ENCODE measurements around the gene ENTPD3. TPM values are rescaled to one million over a fixed set of nuclear protein-coding genes. Genes with fewer than 3 reads are reported as not detected.

The ENTPD3 gene
- total and polyA plus RNA-seq, 8 donors = 0.93 to 3.8 (median 2.5) TPM; not detected in 4

- WGBS, 5 donors = 92 to 98% (median 93%) methylated on average over 1 of the region's 1 CpG
- H3K27me3 ChIP-seq = no peaks in the 10 kb centered on the region
- intact Hi-C loops (cut with DNase I; ENCODE audit: low total_unique reads) = no loop called here
- no peak for TF ChIP-seq POLR2AphosphoS5 (IDR thresholded peaks at IDR 0.05)
- TF ChIP-seq EP300 (IDR thresholded peaks at IDR 0.05) = no peak
- TF ChIP-seq, protein P1, sequence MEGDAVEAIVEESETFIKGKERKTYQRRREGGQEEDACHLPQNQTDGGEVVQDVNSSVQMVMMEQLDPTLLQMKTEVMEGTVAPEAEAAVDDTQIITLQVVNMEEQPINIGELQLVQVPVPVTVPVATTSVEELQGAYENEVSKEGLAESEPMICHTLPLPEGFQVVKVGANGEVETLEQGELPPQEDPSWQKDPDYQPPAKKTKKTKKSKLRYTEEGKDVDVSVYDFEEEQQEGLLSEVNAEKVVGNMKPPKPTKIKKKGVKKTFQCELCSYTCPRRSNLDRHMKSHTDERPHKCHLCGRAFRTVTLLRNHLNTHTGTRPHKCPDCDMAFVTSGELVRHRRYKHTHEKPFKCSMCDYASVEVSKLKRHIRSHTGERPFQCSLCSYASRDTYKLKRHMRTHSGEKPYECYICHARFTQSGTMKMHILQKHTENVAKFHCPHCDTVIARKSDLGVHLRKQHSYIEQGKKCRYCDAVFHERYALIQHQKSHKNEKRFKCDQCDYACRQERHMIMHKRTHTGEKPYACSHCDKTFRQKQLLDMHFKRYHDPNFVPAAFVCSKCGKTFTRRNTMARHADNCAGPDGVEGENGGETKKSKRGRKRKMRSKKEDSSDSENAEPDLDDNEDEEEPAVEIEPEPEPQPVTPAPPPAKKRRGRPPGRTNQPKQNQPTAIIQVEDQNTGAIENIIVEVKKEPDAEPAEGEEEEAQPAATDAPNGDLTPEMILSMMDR (IDR thresholded peaks at IDR 0.05) = no peak
- no peak for TF ChIP-seq POLR2A (IDR thresholded peaks at IDR 0.05)
- DNase-seq = no peak
- H3K9me3 ChIP-seq = peaks cover 0 to 5% (median 0%) of the 10 kb centered on the region in 4 donors
- no peak overlapping the region for H3K27ac ChIP-seq
- no peak overlapping the region for H3K4me3 ChIP-seq
- no peaks in the 10 kb centered on the region for H3K36me3 ChIP-seq
- H3K4me1 ChIP-seq = no peaks in the 10 kb centered on the region
These were observed 17.3 kb upstream of the ENTPD3 start for GRCh38 chr3:40369716-40370115.

DNA sequence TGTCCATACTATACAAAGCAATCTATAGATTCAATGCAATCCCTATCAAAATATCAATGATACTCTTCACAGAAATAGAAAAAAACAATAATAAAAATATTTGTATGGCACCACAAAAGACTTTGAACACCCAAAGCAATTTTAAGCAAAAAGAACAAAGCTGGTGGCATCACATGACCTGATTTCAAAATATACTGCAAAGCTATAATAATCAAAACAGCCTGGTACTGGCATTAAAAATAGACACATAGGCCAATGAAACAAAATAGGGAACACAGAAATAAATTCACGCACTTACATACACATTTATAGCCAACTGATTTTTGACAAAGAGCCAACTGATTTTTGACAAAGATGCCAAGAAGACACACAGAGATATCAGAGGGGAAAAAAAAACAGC, 9.2 kb upstream of the ENTPD3 start:
- no peak overlapping the region for H3K27ac ChIP-seq
- H3K36me3 ChIP-seq = no peaks in the 10 kb centered on the region
- intact Hi-C loops (cut with DNase I; ENCODE audit: low total_unique reads) = no loop called here
- WGBS, 5 donors = 81 to 97% (median 87%) methylated on average over 1 of the region's 1 CpG
- H3K4me1 ChIP-seq = no peaks in the 10 kb centered on the region
- H3K4me3 ChIP-seq = no peak overlapping the region
- H3K27me3 ChIP-seq = no peaks in the 10 kb centered on the region
- DNase-seq = no peak
- peaks cover 0 to 5% (median 3%) of the 10 kb centered on the region in 4 donors for H3K9me3 ChIP-seq
- TF ChIP-seq, protein P1 (IDR thresholded peaks at IDR 0.05) = no peak
- TF ChIP-seq POLR2AphosphoS5 (IDR thresholded peaks at IDR 0.05) (no peak), EP300 (IDR thresholded peaks at IDR 0.05) (no peak), POLR2A (IDR thresholded peaks at IDR 0.05) (no peak)

DNA sequence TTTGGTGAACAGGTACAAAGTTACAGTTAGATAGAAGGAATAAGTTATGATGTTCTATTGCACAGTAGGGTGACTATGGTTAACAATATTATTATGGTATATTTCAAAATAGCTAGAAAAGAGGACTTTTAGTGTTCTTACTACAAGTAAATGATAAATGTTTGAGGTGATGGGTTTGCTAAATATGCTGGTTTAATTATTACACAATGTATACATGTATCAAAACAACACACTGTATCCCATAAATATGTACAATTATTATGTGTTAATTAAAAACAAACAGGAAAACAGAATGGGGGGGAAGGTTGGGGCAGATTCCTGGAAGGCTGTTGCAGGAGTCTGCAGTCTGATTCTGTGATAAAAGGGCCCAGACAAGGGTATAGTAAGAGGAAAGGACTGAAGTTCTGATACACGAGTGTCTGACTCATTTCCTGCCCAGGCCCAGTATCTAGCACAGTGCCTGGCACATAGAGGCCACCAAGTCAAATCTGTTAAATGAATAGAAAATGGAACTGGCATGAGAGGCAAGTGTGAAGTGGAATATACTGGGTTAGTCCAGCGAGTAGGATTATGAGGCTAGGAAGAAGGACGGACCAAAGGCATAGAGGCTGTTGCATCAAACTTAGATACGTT, 7.2 kb upstream of the ENTPD3 start:
- no peak overlapping the region for H3K4me3 ChIP-seq
- no peak for TF ChIP-seq POLR2AphosphoS5 (IDR thresholded peaks at IDR 0.05)
- TF ChIP-seq, protein P1 (IDR thresholded peaks at IDR 0.05) = no peak
- WGBS, 5 donors = 69 to 85% (median 80%) methylated on average over 4 of the region's 4 CpGs
- H3K27me3 ChIP-seq = no peaks in the 10 kb centered on the region
- intact Hi-C loops (cut with DNase I; ENCODE audit: low total_unique reads) = no loop called here
- no peak overlapping the region for H3K27ac ChIP-seq
- H3K4me1 ChIP-seq = no peaks in the 10 kb centered on the region
- no peaks in the 10 kb centered on the region for H3K36me3 ChIP-seq
- DNase-seq = no peak
- peaks cover 0 to 5% (median 3%) of the 10 kb centered on the region in 4 donors for H3K9me3 ChIP-seq

DNA sequence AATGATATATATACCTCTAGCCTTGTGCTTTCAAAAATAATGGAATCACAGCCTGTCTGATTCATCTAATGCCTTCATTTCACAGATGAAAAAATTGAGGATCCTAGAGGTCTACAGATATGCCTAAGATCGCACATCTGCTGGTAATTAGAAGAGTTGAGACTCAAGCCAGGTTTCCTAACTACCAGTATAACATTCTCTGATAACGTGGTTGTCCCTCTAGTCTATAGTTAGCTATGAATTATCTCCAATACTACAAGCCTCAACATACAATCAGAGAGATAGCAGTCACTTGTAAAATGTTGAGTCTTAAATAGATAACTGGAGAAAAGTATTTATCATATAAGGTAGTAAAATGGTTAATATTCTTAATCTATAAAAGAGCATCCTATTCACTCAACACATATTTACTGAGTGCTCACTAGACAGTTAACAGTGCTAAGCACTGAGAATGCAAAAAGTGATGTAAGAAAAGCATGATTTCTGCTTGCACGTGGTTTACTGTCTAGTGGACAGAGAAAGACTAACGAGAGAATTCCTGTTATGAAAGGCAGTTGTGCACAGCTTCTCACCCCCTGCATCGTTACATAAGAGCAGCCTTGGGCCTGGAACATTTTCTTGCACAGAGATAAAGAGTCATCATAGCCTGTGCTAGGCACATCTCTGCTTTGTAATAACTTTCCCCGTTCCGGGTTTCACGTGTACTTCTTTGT, 4.9 kb upstream of the ENTPD3 start:
- intact Hi-C loops (cut with DNase I; ENCODE audit: low total_unique reads) = no loop called here
- Histone ChIP-seq H3K27me3 (peaks cover 0 to 4% (median 4%) of the 10 kb centered on the region in 3 donors), H3K36me3 (no peaks in the 10 kb centered on the region), H3K27ac (no peak overlapping the region), H3K4me1 (peaks cover under 1 to 6% (median 2%) of the 10 kb centered on the region in 4 donors), H3K4me3 (no peak overlapping the region), H3K9me3 (peaks cover 0 to 5% (median 3%) of the 10 kb centered on the region in 4 donors)
- 75 to 82% (median 78%) methylated on average over 8 of the region's 8 CpGs for WGBS, 5 donors
- TF ChIP-seq EP300 (IDR thresholded peaks at IDR 0.05) (no peak), POLR2A (IDR thresholded peaks at IDR 0.05) (no peak), POLR2AphosphoS5 (IDR thresholded peaks at IDR 0.05) (no peak)
- TF ChIP-seq, protein P1 (IDR thresholded peaks at IDR 0.05) = no peak
- no peak for DNase-seq
